ENCODE measurements around the gene EYA2. TPM values are rescaled to one million over a fixed set of nuclear protein-coding genes. Genes with fewer than 3 reads are reported as not detected.
"Not testable (repeated sequence)": the region's sequence is repeated elsewhere in the genome, so short reads cannot be mapped to it uniquely, and the experiment has no call there.

Gene EYA2
- total RNA-seq, 4 donors from 2014 or later = 0.47 to 4.1 (median 2.2) TPM

- peaks cover 0 to 19% (median 0%) of the 10 kb centered on the region in 3 donors for H3K9me3 ChIP-seq
- TF ChIP-seq POLR2AphosphoS5 (IDR thresholded peaks at IDR 0.05) (no peak), POLR2A (IDR thresholded peaks at IDR 0.05) (no peak), CTCF (IDR thresholded peaks at IDR 0.05) (no peak), EP300 (IDR thresholded peaks at IDR 0.05) (no peak)
- WGBS, 2 donors (ENCODE audit: low coverage in 1 of 2) = 69 to 96% methylated on average over 2 of the region's 2 CpGs
- H3K4me3 ChIP-seq = no peak overlapping the region
- no peak overlapping the region for H3K27ac ChIP-seq
- ATAC-seq = no peak
- no peaks in the 10 kb centered on the region for H3K36me3 ChIP-seq
- H3K4me1 ChIP-seq = no peaks in the 10 kb centered on the region
- H3K27me3 ChIP-seq = peaks cover 14% of the 10 kb centered on the region
Observed at GRCh38 chr20:46955601-46956556, 61.2 kb downstream of the EYA2 start.

- no peak for ATAC-seq
- Histone ChIP-seq H3K27me3 (peaks cover 35% of the 10 kb centered on the region), H3K4me3 (no peak overlapping the region), H3K4me1 (no peaks in the 10 kb centered on the region), H3K9me3 (peaks cover 0 to 19% (median 0%) of the 10 kb centered on the region in 3 donors), H3K27ac (no peak overlapping the region), H3K36me3 (no peaks in the 10 kb centered on the region)
- no peak for TF ChIP-seq POLR2AphosphoS5 (IDR thresholded peaks at IDR 0.05)
- no peak for TF ChIP-seq POLR2A (IDR thresholded peaks at IDR 0.05)
- whole genome bisulfite sequencing, 2 donors (ENCODE audit: low coverage in 1 of 2) = 59 to 80% methylated on average over 5 to 13 of the region's 13 CpGs
Observed at GRCh38 chr20:46959081-46959692, 64.5 kb downstream of the EYA2 start.

GRCh38 chr20:46959821-46960220 is 65.2 kb downstream of the EYA2 start:
- ATAC-seq = no peak
- 80 to 100% methylated on average over 2 to 9 of the region's 9 CpGs for WGBS, 2 donors (ENCODE audit: low coverage in 1 of 2)
- H3K36me3 ChIP-seq = no peaks in the 10 kb centered on the region
- TF ChIP-seq CTCF (IDR thresholded peaks at IDR 0.05) (no peak), POLR2A (IDR thresholded peaks at IDR 0.05) (no peak), POLR2AphosphoS5 (IDR thresholded peaks at IDR 0.05) (no peak), EP300 (IDR thresholded peaks at IDR 0.05) (no peak)
- peaks cover 0 to 19% (median 0%) of the 10 kb centered on the region in 3 donors for H3K9me3 ChIP-seq
- H3K27ac ChIP-seq = no peak overlapping the region
- no peaks in the 10 kb centered on the region for H3K4me1 ChIP-seq
- no peak overlapping the region for H3K4me3 ChIP-seq
- H3K27me3 ChIP-seq = peaks cover 35% of the 10 kb centered on the region

- H3K4me3 ChIP-seq = no peak overlapping the region
- no peaks in the 10 kb centered on the region for H3K36me3 ChIP-seq
- WGBS, 2 donors (ENCODE audit: low coverage in 1 of 2) = 40 to 45% methylated on average over 1 to 10 of the region's 11 CpGs
- H3K9me3 ChIP-seq = peaks cover 0 to 19% (median 0%) of the 10 kb centered on the region in 3 donors
- ATAC-seq = no peak
- H3K4me1 ChIP-seq = no peaks in the 10 kb centered on the region
- peaks cover 40% of the 10 kb centered on the region for H3K27me3 ChIP-seq
- TF ChIP-seq EP300 (IDR thresholded peaks at IDR 0.05) (no peak), POLR2AphosphoS5 (IDR thresholded peaks at IDR 0.05) (no peak), POLR2A (IDR thresholded peaks at IDR 0.05) (no peak), CTCF (IDR thresholded peaks at IDR 0.05) (no peak)
- H3K27ac ChIP-seq = no peak overlapping the region
Observed at GRCh38 chr20:46960536-46960935, 65.9 kb downstream of the EYA2 start.

- H3K4me3 ChIP-seq, ATAC-seq, H3K27ac ChIP-seq, H3K4me1 ChIP-seq, H3K9me3 ChIP-seq, H3K36me3 ChIP-seq: not testable (repeated sequence)
- 88% methylated on average over 4 of the region's 4 CpGs; no CpG with 5 or more reads in 1 of the 2 donors for WGBS, 2 donors (ENCODE audit: low coverage in 1 of 2)
- H3K27me3 ChIP-seq = peaks cover 44% of the 10 kb centered on the region
Observed at GRCh38 chr20:46961968-46962367, 67.3 kb downstream of the EYA2 start.

Measured in gastroesophageal sphincter (tissue), 4 donors.